Raji (cell line): ENCODE data around the gene ZCWPW1.

Experiments used
- POLR2A ChIP-seq: IDR thresholded peaks from 2 replicates; pipeline ENCODE4 v1.6.1; 2011; ENCODE audit warnings: low read depth, low read length, control low read depth; ENCODE audit not compliant: insufficient read depth

ZCWPW1 gene

GRCh38 chr7:100402241-100402640 is 26.3 kb downstream of the ZCWPW1 start:
- no peak for TF ChIP-seq POLR2A

DNA sequence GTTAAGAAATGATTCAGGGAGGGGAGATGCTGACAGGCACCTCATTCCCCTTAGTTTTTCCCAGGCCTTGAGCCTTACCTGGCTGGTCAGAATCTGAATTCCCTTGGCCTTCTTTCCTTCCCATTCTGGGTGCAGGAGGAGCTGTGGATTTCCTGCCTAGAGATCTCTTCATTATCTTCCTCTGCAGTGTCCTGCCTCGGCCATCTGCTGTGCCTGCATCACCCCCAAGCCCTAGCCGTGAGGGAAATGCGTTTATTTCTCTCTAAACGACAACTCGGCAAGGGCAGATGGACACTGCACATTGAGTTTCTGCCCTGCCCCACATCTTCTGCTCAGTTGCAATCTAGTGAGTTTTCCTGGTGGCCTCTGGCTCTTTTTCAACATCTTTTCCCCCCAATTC is 26.7 kb downstream of the ZCWPW1 start:
- TF ChIP-seq POLR2A: no peak

- no peak for TF ChIP-seq POLR2A
These were observed 27.8 kb downstream of the ZCWPW1 start for GRCh38 chr7:100400656-100401055.

GRCh38 chr7:100400041-100400440 is 28.5 kb downstream of the ZCWPW1 start:
- no peak for TF ChIP-seq POLR2A

- TF ChIP-seq POLR2A: no peak
These were observed 30.3 kb downstream of the ZCWPW1 start for GRCh38 chr7:100398239-100398638.

DNA sequence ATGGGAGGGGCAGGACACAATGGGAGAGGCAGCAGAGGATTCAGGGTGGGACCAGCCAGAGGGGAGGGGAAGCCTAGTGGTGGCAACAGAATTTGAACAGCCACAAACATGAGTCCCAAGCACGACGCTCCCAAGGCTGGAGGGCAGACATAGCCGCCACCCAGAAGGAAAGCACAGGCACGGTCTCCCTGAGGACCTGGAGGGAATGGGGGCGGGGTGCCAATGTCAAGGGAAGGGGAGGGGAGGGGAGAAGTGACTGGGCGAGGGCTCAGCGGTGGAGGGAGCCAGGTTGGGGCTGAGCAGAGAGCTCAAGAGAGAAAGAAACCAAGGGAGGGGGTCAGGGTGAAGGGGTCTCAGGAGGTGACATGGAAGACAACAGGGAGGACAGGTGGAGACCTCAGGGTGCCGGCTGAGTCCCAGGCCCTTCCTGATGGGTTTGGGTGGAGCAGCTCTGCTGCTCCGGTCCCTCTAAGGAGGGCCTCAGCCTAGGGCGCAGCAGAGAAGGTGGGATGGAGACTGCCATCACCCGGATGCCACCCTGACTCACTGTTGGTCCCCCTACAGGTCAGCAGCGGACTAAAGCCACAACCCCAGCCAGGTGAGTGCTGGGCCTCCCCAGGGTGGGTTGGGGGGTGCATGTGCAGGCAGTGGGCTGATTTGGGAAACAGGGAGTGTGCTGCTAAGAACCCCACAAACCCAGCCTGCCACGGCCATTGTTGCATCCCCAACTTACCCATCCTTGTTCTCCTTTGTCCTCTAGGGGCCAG is 31.0 kb downstream of the ZCWPW1 start:
- no peak for TF ChIP-seq POLR2A

GRCh38 chr7:100396421-100396982 is 32.0 kb downstream of the ZCWPW1 start:
- TF ChIP-seq POLR2A: no peak

DNA sequence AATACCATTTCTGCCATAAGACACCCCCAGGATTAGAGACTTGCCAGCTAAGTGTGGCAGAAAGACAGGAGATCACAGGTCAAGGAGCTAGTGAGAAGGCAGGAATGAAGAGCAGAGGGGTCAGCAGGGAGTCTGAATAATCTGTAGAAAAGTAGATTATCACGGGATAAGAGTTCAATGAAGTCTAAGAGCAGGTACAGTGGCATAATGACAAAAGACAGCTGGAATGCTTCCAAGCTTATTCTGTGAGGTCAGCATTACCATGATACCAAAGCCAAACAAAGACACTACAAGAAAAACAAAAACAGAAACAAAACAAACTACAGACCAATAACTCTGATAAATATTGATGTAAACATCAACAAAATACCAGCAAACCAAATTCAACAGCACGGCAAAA is 34.4 kb downstream of the ZCWPW1 start:
- TF ChIP-seq POLR2A: no peak

- TF ChIP-seq POLR2A: no peak
These were observed 35.1 kb downstream of the ZCWPW1 start for GRCh38 chr7:100393233-100393905.

DNA sequence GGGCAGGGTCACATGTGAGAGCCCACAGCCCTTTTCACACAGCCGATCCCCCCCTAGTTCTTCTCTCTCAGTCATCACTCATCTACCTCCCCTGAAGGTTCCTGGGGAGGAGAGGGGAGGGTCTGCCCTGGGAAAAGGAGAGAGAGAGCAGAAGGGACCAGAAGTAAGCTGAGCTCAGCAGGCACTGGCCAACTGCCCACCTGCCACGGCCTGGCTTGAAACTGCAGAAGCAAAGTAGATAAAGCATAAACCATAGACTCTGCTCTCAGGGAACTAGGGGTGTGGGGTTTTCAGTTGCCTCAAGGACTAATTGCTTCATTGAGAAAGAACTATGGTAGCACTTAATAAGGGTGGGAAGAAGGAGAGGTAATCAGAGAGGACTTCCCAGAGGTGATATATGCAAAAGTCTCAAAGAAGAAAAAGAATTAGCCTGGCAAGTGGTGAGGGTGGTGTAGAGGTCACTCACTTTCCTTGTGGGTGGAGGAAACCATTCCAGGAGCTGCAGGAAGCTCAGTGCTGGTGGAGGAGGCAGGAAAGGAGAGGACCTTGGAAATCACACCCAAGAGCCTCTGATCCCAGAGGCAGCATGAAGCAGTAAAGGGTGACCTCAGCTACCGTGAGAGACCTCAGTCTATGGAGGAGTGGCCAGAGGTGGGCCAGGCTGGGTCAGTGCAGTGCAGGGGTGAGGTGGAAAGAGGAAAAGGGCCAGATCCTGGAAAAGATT is 38.1 kb downstream of the ZCWPW1 start:
- TF ChIP-seq POLR2A: no peak

DNA sequence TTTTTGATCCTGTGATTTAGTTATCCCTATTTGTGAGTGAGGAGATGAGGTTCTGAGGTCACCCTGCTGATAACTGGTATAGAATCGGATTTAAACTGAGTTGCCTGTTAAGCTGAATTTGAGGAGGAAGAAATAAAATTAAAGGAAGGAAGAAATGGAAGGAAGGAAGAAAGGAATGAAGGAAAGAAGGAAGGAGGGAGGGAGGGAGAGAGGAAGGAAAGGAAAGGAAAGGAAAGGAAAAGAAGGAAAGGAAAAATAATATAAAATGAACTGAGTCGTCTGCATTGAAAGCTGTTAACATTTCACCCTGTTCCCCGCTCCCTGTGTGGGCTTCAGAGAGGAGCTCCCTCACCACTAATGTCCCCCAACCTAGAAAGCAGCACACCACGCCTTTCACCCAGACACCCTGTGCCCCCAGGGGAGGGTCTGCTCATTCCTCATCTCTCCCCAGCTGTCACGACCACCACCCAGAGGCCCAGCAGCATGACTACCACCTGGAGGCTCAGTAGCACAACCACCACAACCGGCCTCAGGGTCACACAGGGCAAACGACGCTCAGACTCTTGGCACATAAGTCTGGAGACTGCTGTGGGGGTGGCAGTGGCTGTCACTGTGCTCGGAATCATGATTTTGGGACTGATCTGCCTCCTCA is 38.9 kb downstream of the ZCWPW1 start:
- no peak for TF ChIP-seq POLR2A

DNA sequence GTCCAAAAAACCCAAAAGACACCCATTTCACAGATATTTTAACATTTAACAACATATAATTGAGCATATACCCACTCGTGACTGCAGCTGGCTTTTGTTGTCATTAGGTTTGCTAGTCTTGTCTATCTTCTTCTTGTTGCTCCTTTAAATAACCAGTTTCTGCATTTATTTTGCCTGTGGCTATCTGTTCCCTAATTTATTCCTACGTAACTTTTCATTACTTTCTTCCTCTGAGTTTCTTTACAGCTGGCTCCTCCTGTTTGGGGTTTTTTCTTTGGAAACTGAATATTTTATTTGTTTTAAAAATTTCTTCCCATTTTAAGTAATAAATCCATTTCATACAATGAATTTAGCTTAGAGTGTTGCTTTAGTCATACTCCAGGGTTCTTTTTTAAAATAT is 40.8 kb downstream of the ZCWPW1 start:
- no peak for TF ChIP-seq POLR2A

- TF ChIP-seq POLR2A: no peak
These were observed 41.6 kb downstream of the ZCWPW1 start for GRCh38 chr7:100386940-100387339.

DNA sequence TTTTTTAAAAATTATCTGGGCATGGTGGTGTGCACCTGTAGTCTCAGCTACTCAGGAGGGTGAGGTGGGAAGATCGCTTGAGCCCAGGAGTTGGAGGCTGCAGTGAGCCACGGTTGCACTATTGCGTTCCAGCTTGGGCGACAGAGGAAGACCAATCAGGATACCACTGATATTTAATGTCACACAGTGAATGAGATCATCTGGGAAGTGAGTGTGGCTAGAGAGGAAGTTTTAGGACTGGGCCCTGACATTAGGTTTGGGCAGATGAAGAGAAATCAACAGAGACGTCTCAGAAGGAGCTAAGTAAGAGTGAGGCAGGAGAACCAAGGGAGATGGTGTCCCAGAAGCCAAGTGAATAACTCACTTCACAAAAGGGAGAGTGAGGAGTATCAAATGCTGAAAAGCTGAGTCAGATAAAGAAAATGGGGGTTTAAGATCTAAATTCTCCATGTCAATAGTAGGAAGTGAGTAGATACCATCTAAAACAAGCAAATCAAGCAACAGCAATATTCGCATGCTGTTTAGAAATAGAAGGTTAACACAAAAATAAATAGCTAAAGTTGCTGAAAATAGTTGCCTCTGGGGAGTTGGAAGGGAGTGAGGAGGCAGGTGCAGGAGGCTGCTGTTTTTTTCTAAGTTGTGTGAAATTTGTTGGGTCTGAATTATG is 43.7 kb downstream of the ZCWPW1 start:
- no peak for TF ChIP-seq POLR2A

GRCh38 chr7:100380196-100380595 is 48.3 kb downstream of the ZCWPW1 start:
- TF ChIP-seq POLR2A: no peak
